GM18951 (cell line): Measurements from ENCODE around the gene USF2.
"Not testable (repeated sequence)": the region's sequence is repeated elsewhere in the genome, so short reads cannot be mapped to it uniquely, and the experiment has no call there.

ENCODE experiments used
- POLR2A ChIP-seq: IDR thresholded peaks from 4 replicates; pipeline ENCODE4 v1.6.1; 2011; ENCODE audit warnings: mild to moderate bottlenecking; ENCODE audit not compliant: insufficient read length, insufficient read depth; ENCODE audit errors: extremely low read depth
- in situ Hi-C: fragments of 300-500 bp; cut with MboI; formaldehyde crosslinking; loops from one replicate; pipeline ENCODE4 v1.12.0; 2022; ENCODE audit warnings: low sequenced_read_pairs, mixed read lengths, inconsistent platforms; ENCODE audit not compliant: unreplicated experiment

The USF2 gene

GRCh38 chr19:35273686-35274259 is 5.0 kb downstream of the USF2 start:
- no peak for TF ChIP-seq POLR2A
- in situ Hi-C loops, result no loop called here

GRCh38 chr19:35274323-35274722 is 5.6 kb downstream of the USF2 start:
- in situ Hi-C loops, result no loop called here
- no peak for TF ChIP-seq POLR2A

- in situ Hi-C loops, result no loop called here
- TF ChIP-seq POLR2A, result no peak
Measured at GRCh38 chr19:35276706-35277281, 8.0 kb downstream of the USF2 start.

GRCh38 chr19:35278578-35279284 is 10.0 kb downstream of the USF2 start:
- in situ Hi-C loops, result no loop called here
- no peak for TF ChIP-seq POLR2A

GRCh38 chr19:35279374-35279773 is 10.6 kb downstream of the USF2 start:
- in situ Hi-C loops, result no loop called here
- TF ChIP-seq POLR2A, result no peak

GRCh38 chr19:35279985-35280821 is 11.4 kb downstream of the USF2 start:
- in situ Hi-C loops, result no loop called here
- no peak for TF ChIP-seq POLR2A

- in situ Hi-C loops, result no loop called here
- TF ChIP-seq POLR2A, result no peak
Measured at GRCh38 chr19:35281303-35281702, 12.5 kb downstream of the USF2 start.

GRCh38 chr19:35284153-35285094 is 15.7 kb downstream of the USF2 start:
- in situ Hi-C loops, result no loop called here
- no peak for TF ChIP-seq POLR2A

- in situ Hi-C loops, result no loop called here
- no peak for TF ChIP-seq POLR2A
Measured at GRCh38 chr19:35285095-35285449, 16.3 kb downstream of the USF2 start.

GRCh38 chr19:35285465-35285864 is 16.7 kb downstream of the USF2 start:
- in situ Hi-C loops, result not testable (repeated sequence)

- in situ Hi-C loops, result not testable (repeated sequence)
Measured at GRCh38 chr19:35286101-35286500, 17.3 kb downstream of the USF2 start.

- in situ Hi-C loops, result no loop called here
- no peak for TF ChIP-seq POLR2A
Measured at GRCh38 chr19:35287713-35288112, 19.0 kb downstream of the USF2 start.

GRCh38 chr19:35288331-35288730 is 19.6 kb downstream of the USF2 start:
- in situ Hi-C loops, result no loop called here

More at GRCh38 chr19:35288331-35288730, 19.6 kb downstream of the USF2 start:
- no peak for TF ChIP-seq POLR2A
